K562 (cell line): Measurements from ENCODE around the gene C17orf50. TPM values are rescaled to one million over a fixed set of nuclear protein-coding genes. Genes with fewer than 3 reads are reported as not detected.
A peak's percentile ranks its signal among the peaks of the same experiment; 100 is the strongest.

Source experiments
- BCOR ChIP-seq: fragments of 450-650 bp; IDR thresholded peaks from 2 replicates; pipeline ENCODE4 v1.6.1; 2016
- ETS2 ChIP-seq: IDR thresholded peaks from 2 replicates; pipeline ENCODE4 v1.6.1; 2016; ENCODE audit warnings: borderline replicate concordance, missing genetic modification characterization, mild to moderate bottlenecking, moderate library complexity, missing compliant biosample characterization; ENCODE audit not compliant: poor library complexity, severe bottlenecking
- FOSL1 ChIP-seq: fragments of 200-800 bp; sonication (Bioruptor generic); conservative IDR thresholded peaks from 2 replicates; pipeline ENCODE4 v1.6.1; 2016; ENCODE audit warnings: missing genetic modification characterization, missing compliant biosample characterization
- HNRNPUL1 ChIP-seq: fragments of 200-400 bp; formaldehyde crosslinking; IDR thresholded peaks from 2 replicates; pipeline ENCODE4 v1.6.1; 2017; ENCODE audit warnings: low read length
- ILF3 ChIP-seq: fragments of 450-650 bp; IDR thresholded peaks from 2 replicates; pipeline ENCODE4 v1.6.1; 2018; ENCODE audit warnings: antibody characterized with exemption, mild to moderate bottlenecking, moderate library complexity, borderline replicate concordance
- KAT7 ChIP-seq: sonication (generic); formaldehyde crosslinking; IDR thresholded peaks from 2 replicates; pipeline ENCODE4 v1.8.0; 2022; ENCODE audit warnings: missing genetic modification reagents, mild to moderate bottlenecking, borderline replicate concordance
- KDM2B ChIP-seq: fragments of 250-450 bp; sonication (Bioruptor Pico); IDR thresholded peaks from 2 replicates; pipeline ENCODE4 v1.8.0; 2021; ENCODE audit warnings: mild to moderate bottlenecking, moderate library complexity
- MCM3 ChIP-seq: fragments of 450-650 bp; IDR thresholded peaks from 2 replicates; pipeline ENCODE4 v1.6.1; 2016
- NR1H2 ChIP-seq: sonication (generic); formaldehyde crosslinking; IDR thresholded peaks from 2 replicates; pipeline ENCODE4 v1.4.0; 2020; ENCODE audit warnings: mild to moderate bottlenecking, missing genetic modification reagents
- RFX1 ChIP-seq: fragments of 450-650 bp; IDR thresholded peaks from 2 replicates; pipeline ENCODE4 v1.6.1; 2016; ENCODE audit warnings: mild to moderate bottlenecking, moderate library complexity
- SIN3B ChIP-seq: fragments of 450-650 bp; IDR thresholded peaks from 2 replicates; pipeline ENCODE4 v1.6.1; 2017; ENCODE audit warnings: low read depth, mild to moderate bottlenecking, moderate library complexity
- STAT5B ChIP-seq: fragments of 250-450 bp; sonication (Bioruptor Pico); IDR thresholded peaks from 2 replicates; pipeline ENCODE4 v1.8.0; 2021; ENCODE audit warnings: mild to moderate bottlenecking, inconsistent platforms
- TCF3 ChIP-seq: sonication (generic); formaldehyde crosslinking; IDR thresholded peaks from 2 replicates; pipeline ENCODE4 v1.4.0; 2020; ENCODE audit warnings: mild to moderate bottlenecking, missing genetic modification reagents
- TEAD4 ChIP-seq, 2 experiments: sonication (generic) in 1 of 2; formaldehyde crosslinking in 1 of 2; IDR thresholded peaks; 2 replicates each; pipeline versions ENCODE4 v1.6.1 to v1.8.0; 2012 to 2022; ENCODE audit warnings: borderline replicate concordance in 1 of 2, inconsistent platforms in 1 of 2, low read length in 1 of 2, mild to moderate bottlenecking in 1 of 2, missing genetic modification reagents in 1 of 2
- TRIM24 ChIP-seq, 2 experiments: fragments of 450-650 bp; IDR thresholded peaks; 2 replicates each; pipeline ENCODE4 v1.6.1; 2016
- ZBTB17 ChIP-seq: fragments of 450-650 bp; formaldehyde crosslinking; IDR thresholded peaks from 2 replicates; pipeline ENCODE4 v1.4.0; 2020; ENCODE audit warnings: mild to moderate bottlenecking
- ZNF253 ChIP-seq: fragments of 250-450 bp; sonication (Bioruptor Pico); conservative IDR thresholded peaks from 2 replicates; pipeline ENCODE4 v1.6.1; 2021; ENCODE audit warnings: mild to moderate bottlenecking
- ZNF282 ChIP-seq: sonication (generic); formaldehyde crosslinking; IDR thresholded peaks from 2 replicates; pipeline ENCODE4 v1.8.1; 2023; ENCODE audit warnings: missing genetic modification reagents
- polyA plus RNA-seq, 8 experiments: library from polyadenylated mRNA; depleted of rRNA in 4 of 8; stranded (reverse) in 5 of 8; unstranded in 3 of 8; fragments of >200 nt; fragmentation: Nextera tagmentation in 2 of 8; fragmentation: Illumina TruSeq in 1 of 8; extraction: Ambion mirVana in 2 of 8; extraction: Trizol in 1 of 8; gene quantifications; 2 replicates each; pipeline versions ENCODE4 v1.2.1 to v1.2.3, GENCODE V29; 2011 to 2014; ENCODE audit warnings: inconsistent platforms in 1 of 8, missing spikeins in 1 of 8
- total RNA-seq, 7 experiments: library from RNA; depleted of rRNA in 6 of 7; stranded (reverse); fragments of >200 nt in 6 of 7; fragmentation: Illumina TruSeq in 2 of 7; extraction: Trizol in 2 of 7; gene quantifications; 2 replicates each; pipeline versions ENCODE4 v1.2.1 to v1.2.3, GENCODE V29; 2011 to 2021; ENCODE audit warnings: low replicate concordance in 1 of 7
- TF ChIP-seq, protein P1 (sequence below): sonication (generic); formaldehyde crosslinking; IDR thresholded peaks from 2 replicates; pipeline ENCODE4 v1.8.1; 2023; ENCODE audit warnings: missing genetic modification reagents, mild to moderate bottlenecking, borderline replicate concordance
- TF ChIP-seq, protein P2 (sequence below), 2 experiments: fragments of 450-650 bp; conservative IDR thresholded peaks; 2 replicates each; pipeline ENCODE4 v1.6.1; 2017; ENCODE audit warnings: mild to moderate bottlenecking in 2 of 2, moderate library complexity in 2 of 2
- TF ChIP-seq, protein P3 (sequence below): fragments of 250-450 bp; sonication (Bioruptor Pico); IDR thresholded peaks from 2 replicates; pipeline ENCODE4 v1.8.0; 2021; ENCODE audit warnings: mild to moderate bottlenecking, moderate library complexity

C17orf50 gene
- total and polyA plus RNA-seq, 9 of the 15 experiments (the other 6 are each of a cell fraction or from before 2014, with no cell fraction given) = not detected

DNA sequence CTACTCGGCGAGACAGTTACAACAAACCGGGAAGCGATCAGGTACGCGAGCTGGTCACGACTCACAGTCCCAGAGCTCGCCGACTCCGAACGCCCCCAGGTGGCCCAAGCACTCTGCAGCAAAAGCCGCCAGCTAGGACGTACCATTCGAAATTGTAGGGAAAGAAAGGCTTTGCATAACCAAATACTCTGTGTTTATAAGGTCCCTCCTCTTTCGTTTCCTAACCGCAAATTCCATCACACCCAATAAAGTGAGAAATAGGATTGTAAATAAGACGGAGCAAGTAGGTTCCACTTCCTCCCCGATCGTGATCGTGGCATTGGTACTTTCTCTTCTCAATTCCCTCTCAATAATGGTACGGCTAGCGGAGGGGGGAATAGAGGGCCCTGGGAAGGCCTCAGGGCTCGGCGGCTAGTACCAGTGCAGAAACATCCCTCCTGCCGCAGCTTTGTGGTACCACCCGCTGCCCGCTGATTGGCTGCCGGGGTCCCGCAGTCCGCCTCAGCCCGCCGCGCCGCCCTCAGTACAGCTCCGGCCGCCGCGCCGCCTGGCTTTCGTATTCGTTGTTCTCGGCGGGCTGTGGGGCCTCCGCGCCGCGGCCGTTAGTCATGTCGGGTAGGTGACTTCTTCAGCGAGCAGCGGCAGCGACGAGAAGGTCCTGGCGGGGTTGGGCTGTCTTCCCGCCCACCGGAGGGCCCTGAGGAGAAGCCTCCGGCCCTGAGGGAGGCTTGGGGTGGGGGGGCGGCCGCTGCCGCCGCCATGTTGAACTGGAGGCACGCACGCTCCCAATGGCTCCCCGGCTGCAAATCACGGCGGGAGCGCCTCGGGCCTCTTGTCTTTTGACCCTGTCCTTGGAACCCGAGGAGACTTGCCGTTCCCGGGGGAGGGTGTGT, 48.5 kb downstream of the C17orf50 start, which contains the start of gene TAF15 (continued):
- TF ChIP-seq, protein P1, sequence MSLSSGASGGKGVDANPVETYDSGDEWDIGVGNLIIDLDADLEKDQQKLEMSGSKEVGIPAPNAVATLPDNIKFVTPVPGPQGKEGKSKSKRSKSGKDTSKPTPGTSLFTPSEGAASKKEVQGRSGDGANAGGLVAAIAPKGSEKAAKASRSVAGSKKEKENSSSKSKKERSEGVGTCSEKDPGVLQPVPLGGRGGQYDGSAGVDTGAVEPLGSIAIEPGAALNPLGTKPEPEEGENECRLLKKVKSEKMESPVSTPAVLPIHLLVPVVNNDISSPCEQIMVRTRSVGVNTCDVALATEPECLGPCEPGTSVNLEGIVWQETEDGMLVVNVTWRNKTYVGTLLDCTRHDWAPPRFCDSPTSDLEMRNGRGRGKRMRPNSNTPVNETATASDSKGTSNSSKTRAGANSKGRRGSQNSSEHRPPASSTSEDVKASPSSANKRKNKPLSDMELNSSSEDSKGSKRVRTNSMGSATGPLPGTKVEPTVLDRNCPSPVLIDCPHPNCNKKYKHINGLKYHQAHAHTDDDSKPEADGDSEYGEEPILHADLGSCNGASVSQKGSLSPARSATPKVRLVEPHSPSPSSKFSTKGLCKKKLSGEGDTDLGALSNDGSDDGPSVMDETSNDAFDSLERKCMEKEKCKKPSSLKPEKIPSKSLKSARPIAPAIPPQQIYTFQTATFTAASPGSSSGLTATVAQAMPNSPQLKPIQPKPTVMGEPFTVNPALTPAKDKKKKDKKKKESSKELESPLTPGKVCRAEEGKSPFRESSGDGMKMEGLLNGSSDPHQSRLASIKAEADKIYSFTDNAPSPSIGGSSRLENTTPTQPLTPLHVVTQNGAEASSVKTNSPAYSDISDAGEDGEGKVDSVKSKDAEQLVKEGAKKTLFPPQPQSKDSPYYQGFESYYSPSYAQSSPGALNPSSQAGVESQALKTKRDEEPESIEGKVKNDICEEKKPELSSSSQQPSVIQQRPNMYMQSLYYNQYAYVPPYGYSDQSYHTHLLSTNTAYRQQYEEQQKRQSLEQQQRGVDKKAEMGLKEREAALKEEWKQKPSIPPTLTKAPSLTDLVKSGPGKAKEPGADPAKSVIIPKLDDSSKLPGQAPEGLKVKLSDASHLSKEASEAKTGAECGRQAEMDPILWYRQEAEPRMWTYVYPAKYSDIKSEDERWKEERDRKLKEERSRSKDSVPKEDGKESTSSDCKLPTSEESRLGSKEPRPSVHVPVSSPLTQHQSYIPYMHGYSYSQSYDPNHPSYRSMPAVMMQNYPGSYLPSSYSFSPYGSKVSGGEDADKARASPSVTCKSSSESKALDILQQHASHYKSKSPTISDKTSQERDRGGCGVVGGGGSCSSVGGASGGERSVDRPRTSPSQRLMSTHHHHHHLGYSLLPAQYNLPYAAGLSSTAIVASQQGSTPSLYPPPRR (CRISPR knock-in tag) = no peak
- TF ChIP-seq MCM3 = no peak
- TF ChIP-seq ZNF253 (CRISPR knock-in tag) = no peak
- TF ChIP-seq NR1H2 (CRISPR knock-in tag) = no peak
- TF ChIP-seq, protein P2, sequence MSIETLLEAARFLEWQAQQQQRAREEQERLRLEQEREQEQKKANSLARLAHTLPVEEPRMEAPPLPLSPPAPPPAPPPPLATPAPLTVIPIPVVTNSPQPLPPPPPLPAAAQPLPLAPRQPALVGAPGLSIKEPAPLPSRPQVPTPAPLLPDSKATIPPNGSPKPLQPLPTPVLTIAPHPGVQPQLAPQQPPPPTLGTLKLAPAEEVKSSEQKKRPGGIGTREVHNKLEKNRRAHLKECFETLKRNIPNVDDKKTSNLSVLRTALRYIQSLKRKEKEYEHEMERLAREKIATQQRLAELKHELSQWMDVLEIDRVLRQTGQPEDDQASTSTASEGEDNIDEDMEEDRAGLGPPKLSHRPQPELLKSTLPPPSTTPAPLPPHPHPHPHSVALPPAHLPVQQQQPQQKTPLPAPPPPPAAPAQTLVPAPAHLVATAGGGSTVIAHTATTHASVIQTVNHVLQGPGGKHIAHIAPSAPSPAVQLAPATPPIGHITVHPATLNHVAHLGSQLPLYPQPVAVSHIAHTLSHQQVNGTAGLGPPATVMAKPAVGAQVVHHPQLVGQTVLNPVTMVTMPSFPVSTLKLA (conservative IDR thresholded peaks at IDR 0.05) = peak; percentile 48 to 73; a peak in 2 of 4 replicates
- TF ChIP-seq TCF3 (CRISPR knock-in tag) = no peak
- TF ChIP-seq STAT5B (CRISPR knock-in tag) = no peak
- TF ChIP-seq KDM2B (CRISPR knock-in tag) = peak; percentile 80
- TF ChIP-seq ZNF282 = no peak
- TF ChIP-seq ZBTB17 = 0 out of 2 replicates have a peak, but pooled peaks have one; percentile 25
- TF ChIP-seq, protein P3, sequence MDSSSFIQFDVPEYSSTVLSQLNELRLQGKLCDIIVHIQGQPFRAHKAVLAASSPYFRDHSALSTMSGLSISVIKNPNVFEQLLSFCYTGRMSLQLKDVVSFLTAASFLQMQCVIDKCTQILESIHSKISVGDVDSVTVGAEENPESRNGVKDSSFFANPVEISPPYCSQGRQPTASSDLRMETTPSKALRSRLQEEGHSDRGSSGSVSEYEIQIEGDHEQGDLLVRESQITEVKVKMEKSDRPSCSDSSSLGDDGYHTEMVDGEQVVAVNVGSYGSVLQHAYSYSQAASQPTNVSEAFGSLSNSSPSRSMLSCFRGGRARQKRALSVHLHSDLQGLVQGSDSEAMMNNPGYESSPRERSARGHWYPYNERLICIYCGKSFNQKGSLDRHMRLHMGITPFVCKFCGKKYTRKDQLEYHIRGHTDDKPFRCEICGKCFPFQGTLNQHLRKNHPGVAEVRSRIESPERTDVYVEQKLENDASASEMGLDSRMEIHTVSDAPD (CRISPR knock-in tag) = no peak
- no peak for TF ChIP-seq ETS2 (tag)
- peak; percentile 39; the same call in 1 of the 2 replicates for TF ChIP-seq FOSL1
- 0 out of 2 replicates have a peak, but pooled peaks have one; percentile 2 for TF ChIP-seq SIN3B
- no peak for TF ChIP-seq TRIM24 (IDR thresholded peaks at IDR 0.05)
- TF ChIP-seq HNRNPUL1 = no peak
- TF ChIP-seq RFX1 = no peak
- TF ChIP-seq BCOR = peak; percentile 6; the same call in 1 of the 2 replicates
- TF ChIP-seq KAT7 = no peak
- TF ChIP-seq ILF3 = no peak
- TF ChIP-seq TEAD4 (IDR thresholded peaks at IDR 0.05; ENCODE audit: low read length) = no peak
- TF ChIP-seq TEAD4 (CRISPR knock-in tag; IDR thresholded peaks at IDR 0.05; ENCODE audit: borderline replicate concordance) = no peak
